Measurements from ENCODE around the gene GPN1.

- no peak for TF ChIP-seq CTCF (conservative IDR thresholded peaks at IDR 0.05)
- TF ChIP-seq ZFX (IDR thresholded peaks at IDR 0.05) = no peak
Measured at GRCh38 chr2:27689424-27689823, 60.6 kb downstream of the GPN1 start.
